ENCODE measurements around the gene SOCS4.

Gene SOCS4

DNA sequence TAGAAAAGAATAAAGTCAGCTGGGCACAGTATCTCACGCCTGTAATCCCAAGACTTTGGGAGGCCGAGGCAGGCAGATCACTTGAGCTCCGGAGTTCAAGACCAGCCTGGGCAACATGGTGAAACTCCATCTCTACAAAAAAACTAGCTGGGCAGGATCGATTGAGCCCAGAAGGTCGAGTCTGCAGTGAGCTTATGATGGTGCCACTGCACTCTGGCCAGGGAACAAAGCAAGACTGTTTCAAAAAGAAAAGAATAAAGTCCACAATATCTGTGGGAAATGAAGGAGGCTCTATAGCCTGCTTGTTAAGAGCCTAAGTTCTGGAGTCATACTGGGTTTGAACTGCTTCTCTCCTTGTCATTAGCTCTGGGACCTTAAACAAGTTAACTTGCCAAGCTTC, 32.3 kb downstream of the SOCS4 start:
- TF ChIP-seq CREB1 (IDR thresholded peaks at IDR 0.05; ENCODE audit: low read depth) = no peak
- TF ChIP-seq, protein P1, sequence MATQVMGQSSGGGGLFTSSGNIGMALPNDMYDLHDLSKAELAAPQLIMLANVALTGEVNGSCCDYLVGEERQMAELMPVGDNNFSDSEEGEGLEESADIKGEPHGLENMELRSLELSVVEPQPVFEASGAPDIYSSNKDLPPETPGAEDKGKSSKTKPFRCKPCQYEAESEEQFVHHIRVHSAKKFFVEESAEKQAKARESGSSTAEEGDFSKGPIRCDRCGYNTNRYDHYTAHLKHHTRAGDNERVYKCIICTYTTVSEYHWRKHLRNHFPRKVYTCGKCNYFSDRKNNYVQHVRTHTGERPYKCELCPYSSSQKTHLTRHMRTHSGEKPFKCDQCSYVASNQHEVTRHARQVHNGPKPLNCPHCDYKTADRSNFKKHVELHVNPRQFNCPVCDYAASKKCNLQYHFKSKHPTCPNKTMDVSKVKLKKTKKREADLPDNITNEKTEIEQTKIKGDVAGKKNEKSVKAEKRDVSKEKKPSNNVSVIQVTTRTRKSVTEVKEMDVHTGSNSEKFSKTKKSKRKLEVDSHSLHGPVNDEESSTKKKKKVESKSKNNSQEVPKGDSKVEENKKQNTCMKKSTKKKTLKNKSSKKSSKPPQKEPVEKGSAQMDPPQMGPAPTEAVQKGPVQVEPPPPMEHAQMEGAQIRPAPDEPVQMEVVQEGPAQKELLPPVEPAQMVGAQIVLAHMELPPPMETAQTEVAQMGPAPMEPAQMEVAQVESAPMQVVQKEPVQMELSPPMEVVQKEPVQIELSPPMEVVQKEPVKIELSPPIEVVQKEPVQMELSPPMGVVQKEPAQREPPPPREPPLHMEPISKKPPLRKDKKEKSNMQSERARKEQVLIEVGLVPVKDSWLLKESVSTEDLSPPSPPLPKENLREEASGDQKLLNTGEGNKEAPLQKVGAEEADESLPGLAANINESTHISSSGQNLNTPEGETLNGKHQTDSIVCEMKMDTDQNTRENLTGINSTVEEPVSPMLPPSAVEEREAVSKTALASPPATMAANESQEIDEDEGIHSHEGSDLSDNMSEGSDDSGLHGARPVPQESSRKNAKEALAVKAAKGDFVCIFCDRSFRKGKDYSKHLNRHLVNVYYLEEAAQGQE (IDR thresholded peaks at IDR 0.05; ENCODE audit: low read depth) = no peak
- no peak for TF ChIP-seq YY1 (IDR thresholded peaks at IDR 0.05; ENCODE audit: low read depth)
- TF ChIP-seq NFIC (IDR thresholded peaks at IDR 0.05) = no peak
- TF ChIP-seq RAD21 (IDR thresholded peaks at IDR 0.05; ENCODE audit: low read depth) = no peak
- no peak for TF ChIP-seq CEBPB (IDR thresholded peaks at IDR 0.05)
- no peak for TF ChIP-seq ZBTB7A (IDR thresholded peaks at IDR 0.05; ENCODE audit: low read depth)
- TF ChIP-seq, protein P2, sequence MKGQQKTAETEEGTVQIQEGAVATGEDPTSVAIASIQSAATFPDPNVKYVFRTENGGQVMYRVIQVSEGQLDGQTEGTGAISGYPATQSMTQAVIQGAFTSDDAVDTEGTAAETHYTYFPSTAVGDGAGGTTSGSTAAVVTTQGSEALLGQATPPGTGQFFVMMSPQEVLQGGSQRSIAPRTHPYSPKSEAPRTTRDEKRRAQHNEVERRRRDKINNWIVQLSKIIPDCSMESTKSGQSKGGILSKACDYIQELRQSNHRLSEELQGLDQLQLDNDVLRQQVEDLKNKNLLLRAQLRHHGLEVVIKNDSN (IDR thresholded peaks at IDR 0.05) = no peak
- no peak for TF ChIP-seq TAF1 (IDR thresholded peaks at IDR 0.05; ENCODE audit: low read depth)
- no peak for TF ChIP-seq FOXM1 (IDR thresholded peaks at IDR 0.05; ENCODE audit: borderline replicate concordance, low read depth)
- TF ChIP-seq TEAD4 (IDR thresholded peaks at IDR 0.05) = no peak
- no peak for TF ChIP-seq EGR1 (IDR thresholded peaks at IDR 0.05)
- TF ChIP-seq TCF12 (IDR thresholded peaks at IDR 0.05; ENCODE audit: low read depth) = no peak
- no peak for TF ChIP-seq MAX (IDR thresholded peaks at IDR 0.05)
- TF ChIP-seq EP300 (IDR thresholded peaks at IDR 0.05; ENCODE audit: borderline replicate concordance) = no peak

DNA sequence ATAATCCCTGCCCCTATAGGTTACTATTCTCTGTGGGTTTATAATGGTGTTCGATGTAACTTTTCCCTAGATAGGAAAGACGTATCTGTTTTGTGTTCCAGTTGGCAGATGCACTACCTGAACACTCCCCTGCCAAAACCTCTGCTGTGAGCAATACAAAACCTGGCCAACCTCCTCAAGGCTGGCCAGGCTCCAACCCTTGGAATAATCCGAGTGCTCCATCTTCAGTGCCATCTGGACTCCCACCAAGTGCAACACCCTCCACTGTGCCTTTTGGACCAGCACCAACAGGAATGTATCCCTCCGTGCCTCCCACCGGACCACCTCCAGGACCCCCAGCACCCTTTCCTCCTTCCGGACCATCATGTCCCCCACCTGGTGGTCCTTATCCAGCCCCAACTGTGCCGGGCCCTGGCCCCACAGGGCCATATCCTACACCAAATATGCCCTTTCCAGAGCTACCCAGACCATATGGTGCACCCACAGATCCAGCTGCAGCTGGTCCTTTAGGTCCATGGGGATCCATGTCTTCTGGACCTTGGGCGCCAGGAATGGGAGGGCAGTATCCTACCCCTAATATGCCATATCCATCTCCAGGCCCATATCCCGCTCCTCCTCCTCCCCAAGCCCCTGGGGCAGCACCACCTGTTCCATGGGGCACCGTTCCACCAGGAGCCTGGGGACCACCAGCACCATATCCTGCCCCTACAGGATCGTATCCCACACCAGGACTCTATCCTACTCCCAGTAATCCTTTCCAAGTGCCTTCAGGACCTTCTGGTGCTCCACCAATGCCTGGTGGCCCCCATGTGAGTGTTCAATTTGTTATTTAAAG, 35.7 kb downstream of the SOCS4 start:
- no peak for TF ChIP-seq CREB1 (IDR thresholded peaks at IDR 0.05; ENCODE audit: low read depth)
- no peak for TF ChIP-seq TAF1 (IDR thresholded peaks at IDR 0.05; ENCODE audit: low read depth)

DNA sequence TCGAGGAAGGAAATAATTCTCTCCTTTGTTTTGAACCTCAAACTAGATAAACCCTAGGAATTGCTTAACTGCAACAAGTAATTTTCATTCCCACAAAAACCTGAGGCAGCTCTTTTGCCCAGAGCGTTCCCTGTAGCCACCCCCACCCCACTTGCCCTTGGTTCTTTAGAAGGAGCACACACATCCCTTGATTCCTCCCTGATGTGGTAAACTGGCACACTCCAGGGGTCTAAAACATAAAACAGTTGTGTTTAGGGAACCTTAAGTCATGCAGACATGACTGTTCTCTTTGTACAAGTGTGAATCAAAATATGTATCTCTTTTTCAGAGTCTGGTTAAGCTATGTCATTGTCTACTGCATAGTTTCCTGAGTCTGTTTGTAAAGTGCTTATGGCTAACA, 38.4 kb downstream of the SOCS4 start:
- TF ChIP-seq TCF12 (IDR thresholded peaks at IDR 0.05; ENCODE audit: low read depth) (no peak), TEAD4 (IDR thresholded peaks at IDR 0.05) (no peak), TAF1 (IDR thresholded peaks at IDR 0.05; ENCODE audit: low read depth) (no peak), MAX (IDR thresholded peaks at IDR 0.05) (no peak), EGR1 (IDR thresholded peaks at IDR 0.05) (no peak), NFIC (IDR thresholded peaks at IDR 0.05) (no peak), EP300 (IDR thresholded peaks at IDR 0.05; ENCODE audit: borderline replicate concordance) (no peak), FOXM1 (IDR thresholded peaks at IDR 0.05; ENCODE audit: borderline replicate concordance, low read depth) (no peak), RAD21 (IDR thresholded peaks at IDR 0.05; ENCODE audit: low read depth) (no peak), CREB1 (IDR thresholded peaks at IDR 0.05; ENCODE audit: low read depth) (no peak), YY1 (IDR thresholded peaks at IDR 0.05; ENCODE audit: low read depth) (no peak), ZBTB7A (IDR thresholded peaks at IDR 0.05; ENCODE audit: low read depth) (no peak), CEBPB (IDR thresholded peaks at IDR 0.05) (no peak)
- TF ChIP-seq, protein P1 (IDR thresholded peaks at IDR 0.05; ENCODE audit: low read depth) = no peak
- TF ChIP-seq, protein P2 (IDR thresholded peaks at IDR 0.05) = no peak

GRCh38 chr14:55066223-55066622, 39.2 kb downstream of the SOCS4 start:
- no peak for TF ChIP-seq EP300 (IDR thresholded peaks at IDR 0.05; ENCODE audit: borderline replicate concordance)
- no peak for TF ChIP-seq TAF1 (IDR thresholded peaks at IDR 0.05; ENCODE audit: low read depth)
- no peak for TF ChIP-seq TCF12 (IDR thresholded peaks at IDR 0.05; ENCODE audit: low read depth)
- no peak for TF ChIP-seq FOXM1 (IDR thresholded peaks at IDR 0.05; ENCODE audit: borderline replicate concordance, low read depth)
- TF ChIP-seq TEAD4 (IDR thresholded peaks at IDR 0.05) = no peak
- no peak for TF ChIP-seq MAX (IDR thresholded peaks at IDR 0.05)
- TF ChIP-seq, protein P1 (IDR thresholded peaks at IDR 0.05; ENCODE audit: low read depth) = no peak
- no peak for TF ChIP-seq NFIC (IDR thresholded peaks at IDR 0.05)
- no peak for TF ChIP-seq EGR1 (IDR thresholded peaks at IDR 0.05)
- no peak for TF ChIP-seq CREB1 (IDR thresholded peaks at IDR 0.05; ENCODE audit: low read depth)
- TF ChIP-seq CEBPB (IDR thresholded peaks at IDR 0.05) = no peak
- TF ChIP-seq RAD21 (IDR thresholded peaks at IDR 0.05; ENCODE audit: low read depth) = no peak
- TF ChIP-seq YY1 (IDR thresholded peaks at IDR 0.05; ENCODE audit: low read depth) = no peak
- TF ChIP-seq, protein P2 (IDR thresholded peaks at IDR 0.05) = no peak
- TF ChIP-seq ZBTB7A (IDR thresholded peaks at IDR 0.05; ENCODE audit: low read depth) = no peak

Data from Ishikawa (cell line).